ENCODE results near the gene SHB. TPM values are rescaled to one million over a fixed set of nuclear protein-coding genes. Genes with fewer than 3 reads are reported as not detected.

SHB gene
- total RNA-seq, 1 experiment from 2014 or later: 28.7 TPM

DNA sequence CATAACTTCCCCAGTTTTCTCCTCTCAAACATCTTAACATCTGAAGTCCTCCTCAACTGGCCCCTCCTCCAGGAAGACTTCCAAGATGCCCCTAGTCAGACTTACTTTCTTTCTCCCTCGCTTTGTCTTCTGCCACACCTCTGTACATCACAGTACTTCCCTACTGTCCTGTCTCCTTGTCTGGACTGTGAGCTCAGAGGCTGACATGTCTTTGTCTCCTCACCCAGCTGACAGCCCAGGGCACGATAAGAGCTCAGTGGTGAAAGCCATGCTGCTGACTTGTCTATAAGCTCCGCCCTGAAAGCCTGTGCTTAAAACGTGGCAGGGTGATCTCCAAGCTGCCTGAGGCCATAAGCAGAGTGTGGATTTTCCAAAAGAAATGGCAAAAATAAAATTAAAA lies 132.1 kb downstream of the SHB start (continued):
- TF ChIP-seq ZBTB33 (IDR thresholded peaks at IDR 0.05; ENCODE audit: extremely low read depth, insufficient replicate concordance, low read length): no peak
- no peak for TF ChIP-seq EZH2 (IDR thresholded peaks at IDR 0.05)
- TF ChIP-seq TCF7L2 (IDR thresholded peaks at IDR 0.05; ENCODE audit: borderline replicate concordance, extremely low read depth, insufficient read depth, insufficient read length): no peak
- TF ChIP-seq CEBPB (IDR thresholded peaks at IDR 0.05; ENCODE audit: low read depth): no peak
- TF ChIP-seq, protein P1, sequence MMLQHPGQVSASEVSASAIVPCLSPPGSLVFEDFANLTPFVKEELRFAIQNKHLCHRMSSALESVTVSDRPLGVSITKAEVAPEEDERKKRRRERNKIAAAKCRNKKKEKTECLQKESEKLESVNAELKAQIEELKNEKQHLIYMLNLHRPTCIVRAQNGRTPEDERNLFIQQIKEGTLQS (IDR thresholded peaks at IDR 0.05): no peak
- no peak for TF ChIP-seq ELF1 (IDR thresholded peaks at IDR 0.05; ENCODE audit: borderline replicate concordance, low read depth)
- TF ChIP-seq SIN3A (IDR thresholded peaks at IDR 0.05; ENCODE audit: low read depth): no peak

GRCh38 chr9:37936376-37936775 lies 132.7 kb downstream of the SHB start:
- intact Hi-C loops (cut with micrococcal nuclease): no loop called here
- ATAC-seq (no peak), DNase-seq (ENCODE audit: low read depth, low spot score) (no peak)
- no peak overlapping the region for H2AFZ ChIP-seq (ENCODE audit: low read depth, low read length, poor library complexity, severe bottlenecking)
- H3K9ac ChIP-seq (ENCODE audit: low read length): no peak overlapping the region; the same call in 1 of the 2 replicates
- ChIA-PET CTCF (no interaction called here), POLR2A (no interaction called here), RAD21 (ENCODE audit: low non-redundant PET in 1 of 2, low total read pairs in 2 of 2, uncharacterized antibody in 2 of 2, unreplicated experiment in 2 of 2) (no interaction called here)
- peaks cover 8% of the 10 kb centered on the region for H3K79me2 ChIP-seq (ENCODE audit: insufficient read depth, low read length)
- H3K4me2 ChIP-seq (ENCODE audit: low read length): no peak overlapping the region
- no peak overlapping the region for H3K27ac ChIP-seq (ENCODE audit: low read depth, low read length)
- no peaks in the 10 kb centered on the region for H3K9me3 ChIP-seq (ENCODE audit: control insufficient read depth in 1 of 2, insufficient read depth in 1 of 2, low read depth in 1 of 2, low read length in 2 of 2)
- H3K4me3 ChIP-seq (replicated peaks in 1 of 2; ENCODE audit: low read depth in 1 of 2, low read length in 2 of 2): no peak overlapping the region
- H3K27me3 ChIP-seq (ENCODE audit: insufficient read depth, low read length): no peaks in the 10 kb centered on the region
- H3K9me2 ChIP-seq (ENCODE audit: insufficient read depth): no peaks in the 10 kb centered on the region
- peaks cover 26 to 39% of the 10 kb centered on the region in 2 experiments for H3K4me1 ChIP-seq (ENCODE audit: control insufficient read depth in 1 of 2, insufficient read depth in 2 of 2, low read length in 2 of 2)
- no TSS peak for BruUV-seq (replicated peaks)
- no peak for TF ChIP-seq SRF (IDR thresholded peaks at IDR 0.05; ENCODE audit: low read depth)
- H4K20me1 ChIP-seq (ENCODE audit: insufficient read depth): no peaks in the 10 kb centered on the region
- H3K36me3 ChIP-seq (ENCODE audit: control insufficient read depth in 1 of 2, insufficient read depth in 2 of 2, low read length in 2 of 2): 0 out of 4 replicates have a peak, but pooled peaks cover 0 to 10% of the 10 kb centered on the region in 2 experiments
